GM21447 (cell line): Measurements from ENCODE around the gene KANK2.
"Not testable (repeated sequence)": the region's sequence is repeated elsewhere in the genome, so short reads cannot be mapped to it uniquely, and the experiment has no call there.

Experiments
- ATAC-seq: cut with Tn5 transposase; IDR thresholded peaks from one replicate; pipeline ENCODE4 v1.9.1; 2021; ENCODE audit not compliant: unreplicated experiment

KANK2 gene

DNA sequence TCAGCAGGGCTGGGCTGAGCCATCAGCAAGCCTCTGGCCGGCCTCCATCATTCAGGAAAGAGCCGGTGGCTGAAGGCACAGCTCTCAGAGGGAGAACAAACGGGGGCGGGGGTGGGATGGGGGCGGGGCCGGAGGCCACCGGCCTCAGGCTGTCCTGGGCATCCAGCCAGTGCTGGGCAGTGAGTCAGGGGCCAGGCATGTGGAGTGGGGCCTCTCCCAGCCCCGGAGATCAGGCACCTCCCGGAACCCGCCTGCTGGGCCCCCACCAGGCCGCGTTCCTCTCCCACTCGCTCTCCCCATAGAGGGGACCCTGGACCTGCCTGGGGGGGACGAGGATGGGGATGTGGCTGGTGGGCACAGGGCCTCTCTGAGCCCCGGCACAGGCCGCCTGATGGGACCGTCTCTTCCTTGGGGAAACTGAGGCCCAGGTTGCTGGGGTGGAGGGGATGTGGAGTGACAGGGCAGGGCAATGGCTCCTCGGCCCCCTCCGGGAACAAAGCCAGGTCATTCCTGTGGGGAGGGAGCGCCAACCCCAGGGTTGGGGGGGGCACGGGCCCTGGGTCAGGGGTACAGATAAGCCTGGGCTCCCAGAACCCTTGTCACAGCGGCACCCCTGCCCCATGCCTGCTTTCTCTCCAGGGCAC lies 54.7 kb downstream of the KANK2 start:
- ATAC-seq = no peak

DNA sequence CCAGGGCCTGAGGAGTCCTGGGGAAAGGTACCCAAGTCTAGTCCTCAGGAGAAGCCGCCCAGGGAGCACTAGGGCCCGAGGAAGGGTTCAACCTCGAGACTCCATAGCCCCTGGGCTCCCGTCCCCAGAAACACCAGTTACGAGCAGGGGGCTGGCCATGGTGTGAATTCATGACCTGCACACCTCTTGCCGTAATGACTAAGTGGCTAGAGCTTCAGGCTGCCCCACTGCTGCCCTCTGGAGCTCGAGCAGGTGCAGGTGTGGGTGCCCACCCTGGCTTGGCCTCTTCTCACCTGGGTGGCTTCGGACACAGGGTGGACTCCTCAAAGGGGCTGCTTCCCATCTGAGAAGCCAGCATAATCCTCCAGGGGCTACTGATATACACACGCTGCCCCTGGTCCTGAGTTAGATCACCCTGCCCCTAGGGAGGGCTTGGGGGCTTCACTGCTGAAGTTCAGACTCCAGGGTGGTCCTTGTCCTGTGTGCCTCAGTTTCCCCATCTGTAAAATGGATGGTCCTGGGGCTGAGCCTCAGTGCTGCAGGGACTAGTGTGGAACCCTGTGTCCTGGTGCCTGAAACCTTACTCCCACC lies 55.3 kb downstream of the KANK2 start:
- ATAC-seq = no peak

DNA sequence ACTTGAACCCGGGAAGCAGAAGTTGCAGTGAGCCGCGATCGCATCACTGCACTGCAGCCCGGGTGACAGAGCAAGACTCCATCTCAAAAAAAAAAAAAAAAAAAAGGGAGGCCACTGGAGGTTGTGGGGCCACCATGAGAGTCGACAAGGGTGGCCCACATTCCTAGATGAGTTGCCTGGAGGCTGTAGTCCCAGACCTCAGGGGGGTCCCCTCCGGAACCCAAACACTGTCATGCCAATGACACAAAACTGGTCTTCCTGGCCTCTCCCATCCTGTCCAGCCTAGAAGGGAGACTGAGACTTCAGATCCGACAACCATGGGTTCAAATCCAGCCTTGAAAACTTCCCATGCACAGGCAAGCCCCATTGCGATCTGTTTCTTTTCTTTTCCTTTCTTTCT lies 56.4 kb downstream of the KANK2 start:
- no peak for ATAC-seq

GRCh38 chr19:11140023-11140538 lies 57.3 kb downstream of the KANK2 start:
- ATAC-seq = not testable (repeated sequence)

DNA sequence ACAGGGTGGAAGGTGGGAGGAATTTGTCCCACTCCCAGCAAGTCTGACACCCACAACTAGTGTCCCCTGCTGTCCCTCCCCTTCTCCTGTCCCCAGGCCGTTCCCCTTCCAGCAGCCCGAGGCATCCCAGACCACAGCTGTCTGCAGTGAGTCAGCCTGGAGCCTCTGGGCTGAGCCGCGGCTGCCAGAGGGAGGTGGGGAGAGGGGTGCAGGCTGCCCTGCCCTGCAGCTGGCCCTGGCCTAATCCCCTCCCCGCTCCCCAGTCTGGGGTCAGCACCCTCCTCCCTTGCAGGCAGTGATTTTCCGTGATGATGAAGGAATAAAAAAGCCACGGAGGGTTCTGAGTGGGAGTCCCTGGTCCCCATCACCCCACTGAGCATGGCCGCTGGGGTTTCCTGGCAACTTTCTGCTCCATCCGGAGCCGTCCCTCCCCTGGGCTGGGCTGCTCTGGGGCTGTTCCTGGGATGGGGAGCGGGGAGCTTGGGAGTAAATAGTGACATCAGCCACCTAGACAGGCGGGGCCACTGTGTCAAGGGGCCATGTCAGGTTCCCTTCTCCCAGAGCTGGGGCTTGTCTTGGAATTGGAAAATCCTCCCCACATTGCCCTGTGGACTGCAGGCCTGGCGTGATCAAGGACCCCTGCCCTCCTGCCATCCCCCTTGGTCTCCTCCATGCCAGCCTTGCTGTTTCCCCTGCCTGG lies 58.6 kb downstream of the KANK2 start:
- no peak for ATAC-seq

- ATAC-seq = no peak
Observed at GRCh38 chr19:11137542-11138384, 59.6 kb downstream of the KANK2 start.

- no peak for ATAC-seq
Observed at GRCh38 chr19:11136400-11137101, 60.8 kb downstream of the KANK2 start.

DNA sequence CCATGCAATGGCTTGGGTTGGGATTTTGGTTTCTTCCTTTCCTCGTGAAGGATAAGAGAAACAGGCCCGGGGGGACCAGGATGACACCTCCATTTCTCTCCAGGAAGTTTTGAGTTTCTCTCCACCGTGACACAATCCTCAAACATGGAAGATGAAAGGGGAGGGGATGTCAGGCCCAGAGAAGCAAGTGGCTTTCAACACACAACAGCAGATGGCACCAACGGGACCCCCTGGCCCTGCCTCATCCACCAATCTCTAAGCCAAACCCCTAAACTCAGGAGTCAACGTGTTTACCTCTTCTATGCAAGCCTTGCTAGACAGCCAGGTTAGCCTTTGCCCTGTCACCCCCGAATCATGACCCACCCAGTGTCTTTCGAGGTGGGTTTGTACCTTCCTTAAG lies 65.9 kb downstream of the KANK2 start:
- ATAC-seq = no peak

DNA sequence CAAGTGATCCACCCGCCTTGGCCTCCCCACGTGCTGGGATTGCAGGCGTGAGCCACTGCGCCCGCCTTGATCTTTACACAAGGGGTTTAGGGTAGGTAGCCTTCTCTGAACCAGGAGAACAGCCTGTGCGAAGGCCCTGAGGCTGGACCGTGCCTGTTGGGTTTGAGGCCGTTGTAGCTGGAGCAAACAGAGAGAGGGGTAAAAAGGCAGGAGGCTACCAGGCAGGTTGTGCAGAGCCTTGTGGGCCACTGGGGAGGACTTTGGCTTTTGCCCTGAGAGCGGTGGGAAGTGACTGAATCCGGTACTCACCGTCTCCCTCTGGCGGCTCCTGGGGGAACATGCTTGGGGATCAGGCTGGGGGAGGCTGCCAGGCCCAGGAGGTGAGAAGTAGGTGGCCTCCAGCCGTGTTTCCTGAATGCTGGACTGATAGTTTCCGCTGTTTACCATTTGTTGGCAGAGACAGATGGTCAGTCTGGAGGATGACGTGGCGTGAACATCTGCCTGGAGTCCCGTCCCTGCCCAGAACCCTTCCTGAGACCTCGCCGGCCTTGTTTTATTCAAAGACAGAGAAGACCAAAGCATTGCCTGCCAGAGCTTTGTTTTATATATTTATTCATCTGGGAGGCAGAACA lies 66.4 kb downstream of the KANK2 start:
- ATAC-seq = no peak

DNA sequence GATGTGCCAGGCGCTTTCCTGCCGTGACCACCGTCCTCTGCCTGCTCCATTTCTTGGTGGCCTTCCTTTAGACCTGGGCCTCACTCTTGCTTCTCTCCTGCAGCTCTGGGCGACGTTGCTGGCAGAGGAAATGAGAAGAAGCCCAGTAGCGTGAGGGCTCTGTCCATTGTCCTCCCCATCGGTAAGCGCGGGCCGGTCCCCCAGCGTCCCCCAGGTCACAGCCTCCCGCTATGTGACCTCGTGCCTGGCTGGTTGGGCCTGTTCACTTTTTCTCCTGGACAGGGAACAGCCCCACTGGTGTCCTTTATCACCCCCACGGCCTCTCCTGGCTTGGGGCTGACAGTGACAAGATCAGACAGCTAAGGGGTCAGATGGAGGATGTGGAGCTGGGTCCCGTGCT lies 69.4 kb downstream of the KANK2 start:
- ATAC-seq = no peak

GRCh38 chr19:11125994-11126685 lies 71.2 kb downstream of the KANK2 start:
- ATAC-seq = no peak

GRCh38 chr19:11124157-11124556 lies 73.2 kb downstream of the KANK2 start:
- not testable (repeated sequence) for ATAC-seq

- no peak for ATAC-seq
Observed at GRCh38 chr19:11123114-11123513, 74.2 kb downstream of the KANK2 start.

DNA sequence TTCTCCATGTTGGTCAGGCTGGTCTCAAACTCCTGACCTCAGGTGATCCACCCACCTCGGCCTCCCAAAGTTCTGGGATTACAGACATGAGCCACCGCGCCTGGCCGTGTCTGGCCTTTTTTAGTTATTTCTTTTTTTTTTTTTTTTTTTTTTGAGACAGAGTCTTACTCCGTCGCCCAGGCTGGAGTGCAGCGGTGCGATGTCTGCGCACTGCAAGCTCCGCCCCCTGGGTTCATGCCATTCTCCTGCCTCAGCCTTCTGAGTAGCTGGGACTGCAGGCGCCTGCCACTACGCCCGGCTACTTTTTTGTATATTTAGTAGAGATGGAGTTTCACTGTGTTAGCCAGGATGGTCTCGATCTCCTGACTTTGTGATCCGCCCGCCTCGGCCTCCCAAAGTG lies 75.4 kb downstream of the KANK2 start:
- ATAC-seq = not testable (repeated sequence)

GRCh38 chr19:11116507-11116906 lies 80.8 kb downstream of the KANK2 start:
- ATAC-seq = no peak

DNA sequence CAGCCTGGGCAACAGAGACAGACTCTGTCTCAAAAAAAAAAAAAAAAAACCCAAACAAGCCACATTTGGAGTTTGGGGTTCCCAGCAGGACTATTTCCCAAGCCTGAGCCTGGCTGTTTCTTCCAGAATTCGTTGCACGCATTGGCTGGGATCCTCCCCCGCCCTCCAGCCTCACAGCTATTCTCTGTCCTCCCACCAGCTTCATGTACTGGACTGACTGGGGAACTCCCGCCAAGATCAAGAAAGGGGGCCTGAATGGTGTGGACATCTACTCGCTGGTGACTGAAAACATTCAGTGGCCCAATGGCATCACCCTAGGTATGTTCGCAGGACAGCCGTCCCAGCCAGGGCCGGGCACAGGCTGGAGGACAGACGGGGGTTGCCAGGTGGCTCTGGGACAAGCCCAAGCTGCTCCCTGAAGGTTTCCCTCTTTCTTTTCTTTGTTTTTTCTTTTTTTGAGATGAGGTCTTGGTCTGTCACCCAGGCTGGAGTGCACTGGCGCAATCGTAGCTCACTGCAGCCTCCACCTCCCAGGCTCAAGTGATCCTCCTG lies 81.4 kb downstream of the KANK2 start:
- no peak for ATAC-seq

GRCh38 chr19:11115042-11115441 lies 82.3 kb downstream of the KANK2 start:
- no peak for ATAC-seq
